PC-9 (cell line): ENCODE measurements around the gene AFAP1. TPM values are rescaled to one million over a fixed set of nuclear protein-coding genes. Genes with fewer than 3 reads are reported as not detected.

Experiments
- BruUV-seq: library from RNA; stranded (reverse); fragments of 400-500 nt; replicated peaks from 2 replicates; lab custom pipeline; 2021; lab: Mats Ljungman, UMichigan
- CTCF ChIA-PET: fragments of 300-600 bp; sonication (Branson Sonifier 250); formaldehyde crosslinking; loops from one replicate; lab custom pipeline; 2022; ENCODE audit warnings: antibody characterized with exemption; lab: Charles Lee
- POLR2A ChIA-PET: fragments of 300-600 bp; sonication (Branson Sonifier 250); formaldehyde crosslinking; loops from one replicate; lab custom pipeline; 2022; ENCODE audit warnings: antibody characterized with exemption; ENCODE audit not compliant: unreplicated experiment; lab: Charles Lee
- DNase-seq, 2 experiments: peaks; one replicate each; pipeline versions ENCODE4 v3.0.0 to v3.0.0-alpha.2; 2015 to 2022; ENCODE audit warnings: mixed read lengths in 1 of 2
- H2AFZ ChIP-seq: fragments of 200-600 bp; sonication (generic); 2 replicates; pipeline ENCODE4 v1.8.1; 2017; ENCODE audit warnings: antibody characterized with exemption
- H3F3A ChIP-seq: fragments of 200-600 bp; sonication (generic); 2 replicates; pipeline ENCODE4 v1.8.1; 2017; ENCODE audit warnings: antibody characterized with exemption, mild to moderate bottlenecking, low read depth; ENCODE audit not compliant: insufficient read depth
- H3K27ac ChIP-seq: fragments of 200-600 bp; sonication (generic); 2 replicates; pipeline ENCODE4 v1.6.1; 2016; ENCODE audit warnings: mixed run types
- H3K27me3 ChIP-seq: fragments of 200-600 bp; sonication (generic); 2 replicates; pipeline ENCODE4 v1.6.1; 2016; ENCODE audit warnings: low read depth, mixed run types; ENCODE audit not compliant: insufficient read depth
- H3K36me3 ChIP-seq: fragments of 200-600 bp; sonication (generic); 2 replicates; pipeline ENCODE4 v1.6.1; 2016; ENCODE audit warnings: low read depth, mixed run types
- H3K4me1 ChIP-seq: fragments of 200-600 bp; sonication (generic); replicated peaks from 2 replicates; pipeline ENCODE4 v1.6.1; 2016; ENCODE audit warnings: mixed run types; ENCODE audit not compliant: insufficient read depth
- H3K4me2 ChIP-seq: fragments of 200-600 bp; sonication (generic); 2 replicates; pipeline ENCODE4 v1.6.1; 2017; ENCODE audit warnings: mixed run types
- H3K4me3 ChIP-seq: fragments of 200-600 bp; sonication (generic); 2 replicates; pipeline ENCODE4 v1.6.1; 2016; ENCODE audit warnings: mixed run types
- H3K79me2 ChIP-seq: fragments of 200-600 bp; sonication (generic); 2 replicates; pipeline ENCODE4 v1.6.1; 2017; ENCODE audit warnings: low read depth, mixed run types
- H3K9me2 ChIP-seq: fragments of 200-600 bp; sonication (generic); 2 replicates; pipeline ENCODE4 v1.8.1; 2017; ENCODE audit warnings: mild to moderate bottlenecking; ENCODE audit not compliant: insufficient read depth
- H3K9me3 ChIP-seq: fragments of 200-600 bp; sonication (generic); 2 replicates; pipeline ENCODE4 v1.8.1; 2016; ENCODE audit warnings: low read depth; ENCODE audit not compliant: insufficient read depth
- H4K20me1 ChIP-seq: fragments of 200-600 bp; sonication (generic); 2 replicates; pipeline ENCODE4 v1.8.1; 2017; ENCODE audit not compliant: insufficient read depth
- EZH2 ChIP-seq: fragments of 200-600 bp; sonication (generic); IDR thresholded peaks from 2 replicates; pipeline ENCODE4 v1.8.0; 2017; ENCODE audit warnings: antibody characterized with exemption, low read depth
- intact Hi-C: fragments of 100-400 bp; cut with micrococcal nuclease; formaldehyde crosslinking; loops from one replicate; pipeline ENCODE4 v1.10.0; 2022; ENCODE audit not compliant: unreplicated experiment
- total RNA-seq: library from RNA; stranded (reverse); gene quantifications from 2 replicates; pipeline ENCODE4 v1.2.3, GENCODE V29; 2021
- TF ChIP-seq, protein P1 (sequence below): fragments of 200-600 bp; sonication (generic); conservative IDR thresholded peaks from 2 replicates; pipeline ENCODE4 v1.6.1; 2017; ENCODE audit warnings: mixed run types, antibody characterized with exemption, mild to moderate bottlenecking, moderate library complexity

The AFAP1 gene
- total RNA-seq, 1 experiment from 2014 or later: 69.6 TPM

DNA sequence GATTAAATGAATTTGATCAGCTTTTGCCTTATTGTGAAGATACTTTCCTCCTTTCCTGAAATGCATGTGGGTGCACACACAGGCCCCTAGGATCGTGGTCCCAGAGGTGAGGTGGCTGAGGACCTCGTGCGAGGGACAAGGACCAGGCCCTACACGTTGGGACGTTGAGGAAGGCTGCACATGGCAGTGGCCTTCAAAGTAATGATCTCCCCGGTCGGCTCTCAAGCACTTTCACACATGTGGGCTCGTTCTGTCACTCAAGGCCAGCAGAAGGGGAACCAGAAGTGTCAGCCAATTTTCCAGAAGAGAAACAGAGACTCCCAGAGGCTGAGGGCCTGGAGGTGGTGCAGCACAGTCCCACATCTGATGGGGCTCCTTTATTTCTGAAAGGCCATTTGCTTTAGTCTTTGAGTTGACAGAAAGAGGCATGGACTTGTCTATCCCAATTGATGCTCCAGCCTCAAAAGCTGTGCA is 196.8 kb downstream of the AFAP1 start:
- H3K9me2 ChIP-seq: no peaks in the 10 kb centered on the region
- H4K20me1 ChIP-seq: no peaks in the 10 kb centered on the region
- no peaks in the 10 kb centered on the region for H3K4me1 ChIP-seq
- H3K4me2 ChIP-seq: no peak overlapping the region
- H3K27me3 ChIP-seq: no peaks in the 10 kb centered on the region
- H3K4me3 ChIP-seq: no peak overlapping the region
- no peak for DNase-seq
- TF ChIP-seq, protein P1, sequence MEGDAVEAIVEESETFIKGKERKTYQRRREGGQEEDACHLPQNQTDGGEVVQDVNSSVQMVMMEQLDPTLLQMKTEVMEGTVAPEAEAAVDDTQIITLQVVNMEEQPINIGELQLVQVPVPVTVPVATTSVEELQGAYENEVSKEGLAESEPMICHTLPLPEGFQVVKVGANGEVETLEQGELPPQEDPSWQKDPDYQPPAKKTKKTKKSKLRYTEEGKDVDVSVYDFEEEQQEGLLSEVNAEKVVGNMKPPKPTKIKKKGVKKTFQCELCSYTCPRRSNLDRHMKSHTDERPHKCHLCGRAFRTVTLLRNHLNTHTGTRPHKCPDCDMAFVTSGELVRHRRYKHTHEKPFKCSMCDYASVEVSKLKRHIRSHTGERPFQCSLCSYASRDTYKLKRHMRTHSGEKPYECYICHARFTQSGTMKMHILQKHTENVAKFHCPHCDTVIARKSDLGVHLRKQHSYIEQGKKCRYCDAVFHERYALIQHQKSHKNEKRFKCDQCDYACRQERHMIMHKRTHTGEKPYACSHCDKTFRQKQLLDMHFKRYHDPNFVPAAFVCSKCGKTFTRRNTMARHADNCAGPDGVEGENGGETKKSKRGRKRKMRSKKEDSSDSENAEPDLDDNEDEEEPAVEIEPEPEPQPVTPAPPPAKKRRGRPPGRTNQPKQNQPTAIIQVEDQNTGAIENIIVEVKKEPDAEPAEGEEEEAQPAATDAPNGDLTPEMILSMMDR: no peak
- no peak for TF ChIP-seq EZH2
- H2AFZ ChIP-seq: no peak overlapping the region
- H3F3A ChIP-seq: no peaks in the 10 kb centered on the region
- ChIA-PET POLR2A (interaction anchor here (0.6 kb wide), 1 partner anchor 546 kb away, joined by 3 read pairs; no protein-coding TSS in a partner anchor), CTCF (no interaction called here)
- H3K9me3 ChIP-seq: no peaks in the 10 kb centered on the region
- H3K79me2 ChIP-seq: no peaks in the 10 kb centered on the region
- no TSS peak for BruUV-seq
- intact Hi-C loops: no loop called here
- H3K36me3 ChIP-seq: no peaks in the 10 kb centered on the region
- H3K27ac ChIP-seq: no peak overlapping the region

DNA sequence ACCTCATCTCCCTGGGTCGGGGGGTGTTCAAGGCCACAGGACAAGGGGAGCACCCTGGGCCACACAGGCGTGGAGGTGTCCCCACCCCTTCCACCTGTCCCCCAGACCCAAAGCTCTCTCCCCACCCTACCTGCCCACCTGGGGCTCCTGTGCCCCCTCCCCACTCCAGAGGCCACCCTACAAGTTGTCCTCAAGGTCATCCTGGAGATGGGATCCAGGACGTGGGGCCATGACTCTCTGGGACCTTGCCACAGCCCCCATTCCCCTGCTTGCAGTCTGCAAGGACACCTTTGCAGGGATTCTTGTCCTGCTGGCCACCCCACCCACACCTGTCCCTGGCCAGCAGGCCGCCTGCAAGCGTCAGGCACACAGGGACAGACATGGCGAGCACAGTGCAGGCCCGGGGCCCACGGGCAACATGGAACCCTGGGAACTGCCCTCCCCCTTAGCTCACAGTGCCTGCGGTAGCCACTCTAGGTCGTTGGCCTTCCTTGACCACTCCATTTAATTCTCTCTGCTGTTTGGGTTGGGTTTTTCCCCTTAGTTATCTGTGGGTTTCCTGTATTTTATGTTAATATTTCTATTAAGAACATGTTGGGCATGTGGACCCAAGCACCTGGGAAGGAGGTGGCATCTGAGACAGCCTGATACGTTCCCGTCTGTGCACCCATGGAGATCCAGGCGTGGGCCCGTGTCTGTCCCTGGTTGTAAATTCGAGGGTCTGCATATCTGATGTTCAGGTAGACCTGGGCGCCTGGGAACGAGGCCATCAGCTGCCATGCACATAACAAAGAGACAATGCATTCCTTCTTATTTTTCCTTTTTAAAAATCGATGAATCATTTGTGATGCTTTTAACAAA is 197.5 kb downstream of the AFAP1 start:
- intact Hi-C loops: no loop called here
- Histone ChIP-seq H3K9me2 (no peaks in the 10 kb centered on the region), H3K27me3 (no peaks in the 10 kb centered on the region), H3K4me2 (no peak overlapping the region), H3F3A (no peaks in the 10 kb centered on the region), H3K27ac (no peak overlapping the region), H3K79me2 (no peaks in the 10 kb centered on the region), H3K9me3 (no peaks in the 10 kb centered on the region), H2AFZ (no peak overlapping the region), H3K36me3 (no peaks in the 10 kb centered on the region), H3K4me1 (no peaks in the 10 kb centered on the region), H4K20me1 (no peaks in the 10 kb centered on the region), H3K4me3 (no peak overlapping the region)
- no TSS peak for BruUV-seq
- TF ChIP-seq, protein P1: no peak
- POLR2A ChIA-PET: no interaction called here
- CTCF ChIA-PET: no interaction called here
- DNase-seq: no peak

DNA sequence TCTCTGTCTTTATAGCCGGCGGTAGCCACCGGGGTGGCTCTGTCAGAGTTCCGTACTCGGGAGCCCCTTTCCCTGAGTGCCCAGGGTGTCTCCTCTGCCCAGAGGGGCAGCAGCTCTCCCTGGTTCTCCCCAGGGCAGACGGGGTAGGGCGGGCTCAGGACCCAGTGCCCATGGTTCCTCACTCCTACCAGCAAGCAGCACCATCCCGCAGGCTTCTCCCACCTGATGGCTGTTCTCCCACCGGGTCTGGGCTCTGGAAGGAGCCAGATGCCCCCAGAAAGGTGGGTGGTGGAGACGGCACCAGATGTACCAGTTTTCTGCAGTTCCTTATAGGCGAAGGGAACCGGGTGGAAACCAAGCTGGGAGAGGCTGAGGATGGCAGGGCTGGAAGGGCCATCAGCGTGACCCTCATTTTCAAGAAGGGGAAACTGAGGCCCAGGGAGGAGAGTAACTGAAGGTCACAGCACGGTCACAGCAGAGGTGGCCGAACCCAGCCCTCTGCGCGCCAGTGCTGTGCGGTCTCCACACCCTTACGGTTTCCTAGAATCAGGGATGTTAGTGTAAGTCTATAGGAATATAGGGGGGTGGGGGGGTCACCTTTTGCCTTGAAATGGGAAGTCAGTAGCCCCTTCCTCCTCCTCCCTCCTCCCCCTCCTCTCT is 198.7 kb downstream of the AFAP1 start:
- no peak for TF ChIP-seq EZH2
- TF ChIP-seq, protein P1: no peak
- Histone ChIP-seq H4K20me1 (no peaks in the 10 kb centered on the region), H3K9me2 (no peaks in the 10 kb centered on the region), H3K79me2 (no peaks in the 10 kb centered on the region), H3F3A (no peaks in the 10 kb centered on the region), H3K27me3 (no peaks in the 10 kb centered on the region), H3K4me2 (no peak overlapping the region), H3K36me3 (no peaks in the 10 kb centered on the region), H3K27ac (no peak overlapping the region), H3K9me3 (no peaks in the 10 kb centered on the region), H3K4me3 (no peak overlapping the region), H2AFZ (no peak overlapping the region), H3K4me1 (no peaks in the 10 kb centered on the region)
- intact Hi-C loops: no loop called here
- no TSS peak for BruUV-seq
- no peak for DNase-seq
- CTCF ChIA-PET: interaction anchor here (0.6 kb wide), 1 partner anchor 61 kb away, joined by 3 read pairs; no protein-coding TSS in a partner anchor
- POLR2A ChIA-PET: no interaction called here
